ENCODE data around the gene POLR2J3.
"Not testable (repeated sequence)": the region's sequence is repeated elsewhere in the genome, so short reads cannot be mapped to it uniquely, and the experiment has no call there.

Gene POLR2J3

DNA sequence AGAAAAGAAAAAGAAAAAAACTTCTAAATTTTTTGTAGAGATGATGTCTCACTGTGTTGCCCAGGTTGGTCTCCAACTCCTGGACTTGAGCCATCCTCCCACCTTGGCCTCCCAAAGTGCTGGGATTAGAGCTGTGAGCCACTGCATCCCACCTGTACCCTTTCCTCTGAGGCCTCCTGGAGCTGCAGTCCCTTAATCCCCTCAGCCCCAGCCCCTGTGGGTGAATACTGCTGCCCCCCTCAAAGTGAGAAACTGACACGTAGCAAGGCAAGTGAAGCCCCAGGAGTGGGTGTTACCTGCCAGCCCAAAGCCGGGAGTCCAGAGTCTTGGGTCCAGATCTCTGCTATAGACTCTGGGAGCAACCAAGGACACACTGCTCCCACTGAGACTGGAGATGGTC lies 47.6 kb downstream of the POLR2J3 start:
- not testable (repeated sequence) for H3K27ac ChIP-seq

DNA sequence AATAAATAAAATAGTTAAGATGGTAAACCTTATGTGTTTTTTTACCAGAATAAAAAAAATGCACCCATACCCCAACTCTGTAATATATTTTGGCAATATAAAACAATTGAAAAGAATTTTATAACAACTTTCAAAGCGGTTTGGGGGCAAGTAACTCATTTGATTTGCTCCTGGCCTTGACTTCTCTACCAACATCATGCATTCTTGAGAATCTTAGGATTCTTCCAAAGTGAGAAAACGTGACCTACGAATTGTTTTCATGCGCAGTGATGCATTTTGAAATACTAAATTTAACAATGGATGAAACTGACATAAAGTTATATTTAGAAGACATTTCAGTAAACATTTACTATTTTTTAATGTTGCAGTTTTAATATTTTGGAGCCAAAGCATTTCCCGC lies 51.6 kb downstream of the POLR2J3 start:
- H3K27ac ChIP-seq: not testable (repeated sequence)

DNA sequence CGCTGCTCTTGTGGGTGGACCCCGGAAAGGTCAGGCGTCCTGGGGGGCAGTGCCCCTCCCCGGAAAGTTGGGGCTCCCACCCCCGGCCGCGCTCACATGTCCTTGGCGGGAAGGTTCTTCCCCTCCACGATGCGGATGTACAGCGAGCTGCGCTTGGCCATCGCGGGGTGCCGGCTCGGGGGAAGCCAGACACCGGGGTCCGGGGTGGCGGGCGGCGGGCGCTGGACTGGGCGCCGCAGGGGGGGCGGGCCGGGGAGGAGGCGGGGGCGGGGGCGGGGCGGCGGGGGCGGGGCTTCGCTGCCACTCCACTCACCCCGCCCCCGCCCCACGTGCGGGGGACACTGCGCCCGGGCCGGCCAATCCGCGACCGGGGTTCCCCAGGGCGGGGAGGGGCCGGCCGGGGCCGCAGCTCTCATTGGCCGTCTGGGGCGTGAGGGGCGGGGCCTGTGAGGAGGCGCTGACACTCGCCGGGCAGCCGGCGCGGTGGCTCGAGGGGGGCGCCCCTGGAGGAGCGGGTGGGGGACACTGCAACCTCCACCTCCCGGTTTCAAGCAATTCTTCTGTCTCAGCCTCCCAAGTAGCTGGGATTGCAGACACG lies 54.7 kb downstream of the POLR2J3 start, which contains the start of gene RASA4B:
Gene RASA4B (minus strand): TSS at position 228 of the 598 bp plus-strand sequence. CDS start 67 bp downstream, at position 161.
- not testable (repeated sequence) for H3K27ac ChIP-seq

Data from VCaP (cell line).